ENCODE data around the gene KREMEN2.
A peak's percentile ranks its signal among the peaks of the same experiment; 100 is the strongest.
"Not testable (repeated sequence)": the region's sequence is repeated elsewhere in the genome, so short reads cannot be mapped to it uniquely, and the experiment has no call there.

The KREMEN2 gene, protein sequence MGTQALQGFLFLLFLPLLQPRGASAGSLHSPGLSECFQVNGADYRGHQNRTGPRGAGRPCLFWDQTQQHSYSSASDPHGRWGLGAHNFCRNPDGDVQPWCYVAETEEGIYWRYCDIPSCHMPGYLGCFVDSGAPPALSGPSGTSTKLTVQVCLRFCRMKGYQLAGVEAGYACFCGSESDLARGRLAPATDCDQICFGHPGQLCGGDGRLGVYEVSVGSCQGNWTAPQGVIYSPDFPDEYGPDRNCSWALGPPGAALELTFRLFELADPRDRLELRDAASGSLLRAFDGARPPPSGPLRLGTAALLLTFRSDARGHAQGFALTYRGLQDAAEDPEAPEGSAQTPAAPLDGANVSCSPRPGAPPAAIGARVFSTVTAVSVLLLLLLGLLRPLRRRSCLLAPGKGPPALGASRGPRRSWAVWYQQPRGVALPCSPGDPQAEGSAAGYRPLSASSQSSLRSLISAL

GRCh38 chr16:2963723-2964474, at the start of gene KREMEN2:
KREMEN2 (plus strand) TSS chr16:2964275; CDS start chr16:2964521, 246 bp downstream.
- no peak for DNase-seq

GRCh38 chr16:2915196-2915929, 48.7 kb upstream of the KREMEN2 start:
- DNase-seq: no peak

DNA sequence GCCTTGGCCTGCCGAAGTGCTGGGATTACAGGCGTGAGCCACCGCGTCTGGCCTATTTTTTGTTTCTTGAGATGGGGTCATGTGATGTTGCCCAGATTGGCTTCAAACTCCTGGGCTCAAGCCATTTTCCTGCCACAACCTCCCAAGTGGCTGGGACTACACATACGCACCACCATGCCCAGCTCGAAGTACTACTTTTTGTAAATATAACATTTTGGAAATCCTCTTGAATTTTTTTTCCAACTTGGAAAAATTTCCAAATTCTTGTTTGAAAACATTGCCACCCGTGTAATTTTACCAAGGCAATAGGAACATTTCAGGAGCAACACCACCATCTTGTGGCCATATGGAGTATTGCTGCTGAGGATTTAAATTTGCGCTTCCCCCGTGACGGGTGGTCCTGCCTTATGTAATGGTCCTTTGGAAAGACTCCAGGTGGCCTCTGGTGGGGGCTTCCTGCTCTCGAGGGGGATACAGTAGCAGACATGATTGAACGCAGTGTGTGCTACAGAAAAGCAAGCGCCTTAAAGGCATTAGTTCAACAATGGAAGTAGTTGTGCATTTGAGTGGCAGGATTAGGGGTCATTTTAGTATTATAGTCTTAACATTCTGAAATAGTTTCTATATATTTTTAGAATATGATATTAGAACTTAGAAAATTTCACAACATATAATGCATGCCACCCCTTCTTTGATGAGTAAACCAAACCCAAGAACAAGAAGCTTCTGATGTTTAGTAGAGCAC, 44.4 kb upstream of the KREMEN2 start:
- peak; percentile 22 to 59 for DNase-seq

- DNase-seq: no peak
These were observed 40.6 kb upstream of the KREMEN2 start for GRCh38 chr16:2923481-2923880.

DNA sequence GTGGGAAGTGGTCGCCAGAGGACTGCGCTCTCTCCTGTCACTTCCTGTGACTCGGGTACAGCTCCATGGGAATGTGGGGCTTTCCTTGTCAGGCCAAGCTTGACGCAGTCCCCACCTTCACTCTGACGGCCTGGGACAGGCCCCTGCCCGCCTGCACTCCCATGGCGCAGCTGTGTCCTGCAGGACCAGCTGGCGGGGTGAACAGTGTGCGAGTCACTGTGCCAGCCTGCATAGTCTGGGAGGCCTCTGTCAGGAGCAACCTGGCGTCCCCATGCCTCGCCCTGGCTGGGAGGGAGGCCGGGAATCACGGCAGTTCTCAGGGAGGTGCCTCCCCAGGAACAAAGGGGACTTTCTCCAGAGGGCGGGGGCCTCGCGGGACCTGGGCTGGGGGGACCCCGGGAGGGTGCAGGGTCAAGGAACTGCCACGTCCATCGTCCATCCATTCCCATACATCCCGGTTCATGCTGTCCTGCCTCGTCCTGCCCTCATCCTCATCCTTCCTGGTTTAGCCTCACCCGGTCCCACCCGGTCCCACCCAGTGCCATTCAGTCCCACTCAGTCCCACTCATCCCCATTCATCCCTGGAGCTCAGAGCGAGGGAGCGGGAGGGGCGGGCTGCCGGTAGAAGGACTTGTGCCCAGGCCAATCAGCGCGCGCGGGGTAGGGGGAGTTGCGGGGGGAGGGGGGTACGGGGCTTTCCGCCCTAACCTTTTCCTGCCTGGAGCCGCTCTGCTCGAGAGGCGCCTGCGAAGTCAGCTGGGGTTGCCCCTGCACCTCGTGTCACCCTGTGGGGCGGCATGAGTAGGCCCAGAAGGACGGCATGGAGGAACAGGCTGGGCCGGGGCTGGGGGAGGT, 38.9 kb upstream of the KREMEN2 start:
- DNase-seq: no peak

- DNase-seq: no peak
These were observed 38.0 kb upstream of the KREMEN2 start for GRCh38 chr16:2925951-2926649.

- DNase-seq: no peak
These were observed 37.5 kb upstream of the KREMEN2 start for GRCh38 chr16:2926650-2926999.

- DNase-seq: peak; percentile 64 to 72
These were observed 36.9 kb upstream of the KREMEN2 start for GRCh38 chr16:2927010-2927646.

DNA sequence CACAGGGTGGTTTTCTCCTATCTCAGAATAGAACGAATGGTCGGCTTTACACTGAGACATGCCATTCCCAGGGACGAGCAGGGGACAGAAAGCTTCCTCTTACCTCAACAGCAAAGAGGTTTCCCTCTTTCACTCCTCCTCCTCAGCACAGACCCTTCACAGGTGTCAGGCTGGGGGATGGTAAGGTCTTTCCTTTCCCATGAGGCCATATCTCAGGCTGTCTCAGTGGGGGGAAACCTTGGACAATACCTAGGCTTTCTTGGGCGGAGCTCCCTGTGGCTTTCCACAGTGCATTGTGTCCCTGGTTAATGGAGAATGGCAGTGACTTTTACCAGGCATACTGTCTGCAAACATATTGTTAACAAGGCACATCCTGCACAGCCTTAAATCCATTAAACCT, 35.9 kb upstream of the KREMEN2 start:
- not testable (repeated sequence) for DNase-seq

GRCh38 chr16:2928796-2929195, 35.3 kb upstream of the KREMEN2 start:
- no peak for DNase-seq

DNA sequence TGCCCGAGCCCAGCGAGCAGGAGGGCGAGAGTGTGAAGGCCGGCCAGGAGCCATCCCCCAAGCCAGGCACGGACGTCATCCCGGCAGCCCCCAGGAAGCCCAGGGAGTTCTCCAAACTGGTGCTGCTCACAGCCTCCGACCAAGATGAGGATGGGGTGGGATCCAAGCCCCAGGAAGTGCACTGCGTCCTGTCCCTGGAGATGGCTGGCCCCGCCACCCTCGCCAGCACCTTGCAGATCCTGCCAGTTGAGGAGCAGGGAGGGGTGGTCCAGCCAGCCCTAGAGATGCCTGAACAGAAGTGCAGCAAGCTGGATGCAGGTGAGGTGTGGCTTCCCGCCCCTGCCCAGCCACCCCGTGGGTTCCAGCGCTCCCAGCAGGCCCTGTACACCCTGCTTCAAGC, 34.4 kb upstream of the KREMEN2 start:
- DNase-seq: no peak

GRCh38 chr16:2930236-2930635, 33.8 kb upstream of the KREMEN2 start:
- no peak for DNase-seq

GRCh38 chr16:2931231-2931914, 32.7 kb upstream of the KREMEN2 start:
- DNase-seq: not testable (repeated sequence)

DNA sequence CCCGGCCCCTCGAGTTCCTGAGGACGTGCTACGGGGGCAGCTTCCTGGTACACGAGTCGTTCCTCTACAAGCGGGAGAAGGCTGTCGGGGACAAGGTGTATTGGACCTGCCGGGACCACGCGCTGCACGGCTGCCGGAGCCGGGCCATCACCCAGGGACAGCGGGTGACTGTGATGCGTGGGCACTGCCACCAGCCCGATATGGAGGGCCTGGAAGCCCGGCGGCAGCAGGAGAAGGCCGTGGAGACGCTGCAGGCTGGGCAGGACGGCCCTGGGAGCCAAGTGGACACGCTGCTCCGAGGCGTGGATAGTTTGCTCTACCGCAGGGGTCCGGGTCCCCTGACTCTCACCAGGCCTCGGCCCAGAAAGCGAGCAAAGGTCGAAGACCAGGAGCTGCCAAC, 30.9 kb upstream of the KREMEN2 start:
- DNase-seq: no peak

- no peak for DNase-seq
These were observed 30.4 kb upstream of the KREMEN2 start for GRCh38 chr16:2933701-2934100.

DNA sequence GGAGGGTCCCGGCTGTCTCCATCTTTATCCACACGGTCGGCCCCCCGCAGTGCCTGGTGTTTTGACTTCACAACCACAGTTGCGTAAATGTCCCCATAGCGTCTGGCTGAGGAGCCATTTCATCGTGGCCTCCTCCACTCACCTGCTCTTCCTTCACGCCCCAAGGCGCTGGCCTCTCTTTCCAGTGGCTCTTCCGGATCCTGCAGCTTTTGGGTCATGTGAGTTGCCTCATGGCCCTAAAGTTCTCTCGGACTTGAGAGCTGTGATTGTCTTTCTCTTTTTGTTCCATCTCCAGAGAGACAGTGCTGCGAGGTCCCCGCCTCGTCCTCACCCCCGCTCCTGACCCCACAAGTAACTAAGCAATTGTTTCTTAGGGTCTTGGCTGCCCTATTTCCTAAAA, 29.6 kb upstream of the KREMEN2 start:
- no peak for DNase-seq

GRCh38 chr16:2936436-2937011, 27.6 kb upstream of the KREMEN2 start:
- no peak for DNase-seq

- no peak for DNase-seq
These were observed 26.9 kb upstream of the KREMEN2 start for GRCh38 chr16:2937170-2937569.

- no peak for DNase-seq
These were observed 25.9 kb upstream of the KREMEN2 start for GRCh38 chr16:2938206-2938605.

GRCh38 chr16:2939968-2940367, 24.1 kb upstream of the KREMEN2 start:
- DNase-seq: no peak
